Mucosa of rectum (tissue), 2 donors: ENCODE measurements around the gene CDK11B.
"Not testable (repeated sequence)": the region's sequence is repeated elsewhere in the genome, so short reads cannot be mapped to it uniquely, and the experiment has no call there.

Source experiments
- H3K27ac ChIP-seq, 2 donors: one replicate each; pipeline ENCODE4 v1.7.0; 2013; ENCODE audit warnings: inconsistent platforms in 2 of 2, low read depth in 2 of 2, low read length in 2 of 2
- H3K27me3 ChIP-seq, 2 donors: one replicate each; pipeline ENCODE4 v1.7.0; 2013; ENCODE audit warnings: low read length in 2 of 2; ENCODE audit not compliant: control insufficient read depth in 2 of 2, insufficient read depth in 2 of 2
- H3K36me3 ChIP-seq, 2 donors: one replicate each; pipeline ENCODE4 v1.7.0; 2013; ENCODE audit warnings: low read length in 2 of 2; ENCODE audit not compliant: control insufficient read depth in 2 of 2, insufficient read depth in 2 of 2
- H3K4me1 ChIP-seq, 2 donors: one replicate each; pipeline ENCODE4 v1.7.0; 2013; ENCODE audit warnings: low read length in 2 of 2, mild to moderate bottlenecking in 1 of 2; ENCODE audit not compliant: control insufficient read depth in 2 of 2, insufficient read depth in 2 of 2
- H3K4me3 ChIP-seq, 2 donors: one replicate each; pipeline ENCODE4 v1.7.0; 2013; ENCODE audit warnings: low read length in 2 of 2
- H3K9ac ChIP-seq, 2 donors: one replicate each; pipeline ENCODE4 v1.7.0; 2013; ENCODE audit warnings: low read length in 2 of 2, low read depth in 1 of 2, mild to moderate bottlenecking in 1 of 2
- H3K9me3 ChIP-seq, 2 donors: one replicate each; pipeline ENCODE4 v1.7.0; 2013; ENCODE audit warnings: low read length in 2 of 2; ENCODE audit not compliant: control insufficient read depth in 2 of 2
- donor health status: healthy.
- donor health status: Normal muscosa, but diverticular disease.

The CDK11B gene

GRCh38 chr1:1598051-1598719 lies 60.6 kb downstream of the CDK11B start:
- Histone ChIP-seq H3K4me1 (peaks cover 3 to 5% of the 10 kb centered on the region in 2 donors), H3K27me3 (peaks cover 14 to 21% of the 10 kb centered on the region in 2 donors), H3K9me3 (no peaks in the 10 kb centered on the region), H3K9ac (no peak overlapping the region), H3K27ac (no peak overlapping the region), H3K36me3 (no peaks in the 10 kb centered on the region), H3K4me3 (no peak overlapping the region)

- H3K9ac ChIP-seq, result no peak overlapping the region
- peaks cover 14 to 21% of the 10 kb centered on the region in 2 donors for H3K27me3 ChIP-seq
Measured at GRCh38 chr1:1597275-1597930, 61.4 kb downstream of the CDK11B start.

GRCh38 chr1:1596493-1597274 lies 62.1 kb downstream of the CDK11B start:
- Histone ChIP-seq H3K27ac (no peak overlapping the region), H3K9me3 (no peaks in the 10 kb centered on the region), H3K9ac (no peak overlapping the region), H3K4me3 (no peak overlapping the region), H3K36me3 (no peaks in the 10 kb centered on the region), H3K4me1 (peaks cover 3 to 5% of the 10 kb centered on the region in 2 donors), H3K27me3 (peaks cover 14 to 21% of the 10 kb centered on the region in 2 donors)

More at GRCh38 chr1:1597275-1597930, 61.4 kb downstream of the CDK11B start:
- no peaks in the 10 kb centered on the region for H3K36me3 ChIP-seq
- peaks cover 3 to 5% of the 10 kb centered on the region in 2 donors for H3K4me1 ChIP-seq
- H3K4me3 ChIP-seq, result no peak overlapping the region
- no peak overlapping the region for H3K27ac ChIP-seq
- H3K9me3 ChIP-seq, result no peaks in the 10 kb centered on the region

GRCh38 chr1:1595341-1595740 lies 63.5 kb downstream of the CDK11B start:
- not testable (repeated sequence) for H3K9me3 ChIP-seq, H3K9ac ChIP-seq, H3K36me3 ChIP-seq, H3K4me1 ChIP-seq, H3K4me3 ChIP-seq, H3K27ac ChIP-seq
- peaks cover 11 to 18% of the 10 kb centered on the region in 2 donors for H3K27me3 ChIP-seq

GRCh38 chr1:1594602-1595260 lies 64.1 kb downstream of the CDK11B start:
- Histone ChIP-seq H3K4me3 (no peak overlapping the region), H3K27me3 (peaks cover 11 to 18% of the 10 kb centered on the region in 2 donors), H3K27ac (no peak overlapping the region), H3K4me1 (no peaks in the 10 kb centered on the region), H3K36me3 (no peaks in the 10 kb centered on the region), H3K9ac (no peak overlapping the region), H3K9me3 (no peaks in the 10 kb centered on the region)

- no peak overlapping the region for H3K27ac ChIP-seq
- H3K4me3 ChIP-seq, result no peak overlapping the region
- H3K36me3 ChIP-seq, result no peaks in the 10 kb centered on the region
- no peaks in the 10 kb centered on the region for H3K4me1 ChIP-seq
- H3K9me3 ChIP-seq, result no peaks in the 10 kb centered on the region
- no peak overlapping the region for H3K9ac ChIP-seq
- peaks cover 11 to 18% of the 10 kb centered on the region in 2 donors for H3K27me3 ChIP-seq
Measured at GRCh38 chr1:1593834-1594601, 64.8 kb downstream of the CDK11B start.

- no peaks in the 10 kb centered on the region for H3K4me1 ChIP-seq
- H3K4me3 ChIP-seq, result no peak overlapping the region
- peaks cover 3 to 4% of the 10 kb centered on the region in 2 donors for H3K27me3 ChIP-seq
- H3K36me3 ChIP-seq, result no peaks in the 10 kb centered on the region
- no peak overlapping the region for H3K27ac ChIP-seq
- no peak overlapping the region for H3K9ac ChIP-seq
- H3K9me3 ChIP-seq, result no peaks in the 10 kb centered on the region
Measured at GRCh38 chr1:1591452-1591851, 67.4 kb downstream of the CDK11B start.
